Activated T-cell treated with anti-CD3 and anti-CD28 coated beads for 48 hours (primary cell): Measurements from ENCODE around the gene C4B.
"Not testable (repeated sequence)": the region's sequence is repeated elsewhere in the genome, so short reads cannot be mapped to it uniquely, and the experiment has no call there.

Experiments
- DNase-seq: peaks from one replicate; pipeline ENCODE4 v3.0.0-alpha.2; 2020; ENCODE audit warnings: low read depth

C4B gene

DNA sequence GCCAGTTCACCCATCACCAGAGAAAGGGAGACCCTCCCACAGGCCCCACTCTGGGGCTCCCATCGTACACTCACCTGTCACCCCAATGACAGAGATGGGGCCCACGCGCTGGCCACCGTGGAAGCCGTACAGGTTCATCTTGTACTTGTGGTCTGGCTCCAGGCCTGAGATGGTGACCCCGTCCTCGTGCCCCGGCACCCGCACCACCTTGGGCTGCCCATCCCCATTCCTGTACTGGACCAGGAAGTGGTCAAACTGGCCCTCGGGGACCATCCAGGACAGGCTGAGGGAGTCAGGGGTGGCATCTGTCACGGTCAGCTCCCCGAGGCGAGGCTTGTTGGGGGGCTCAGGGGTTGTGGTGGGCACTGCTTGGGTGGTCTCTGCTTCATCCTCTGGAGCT lies 38.7 kb downstream of the C4B start:
- DNase-seq = not testable (repeated sequence)

DNA sequence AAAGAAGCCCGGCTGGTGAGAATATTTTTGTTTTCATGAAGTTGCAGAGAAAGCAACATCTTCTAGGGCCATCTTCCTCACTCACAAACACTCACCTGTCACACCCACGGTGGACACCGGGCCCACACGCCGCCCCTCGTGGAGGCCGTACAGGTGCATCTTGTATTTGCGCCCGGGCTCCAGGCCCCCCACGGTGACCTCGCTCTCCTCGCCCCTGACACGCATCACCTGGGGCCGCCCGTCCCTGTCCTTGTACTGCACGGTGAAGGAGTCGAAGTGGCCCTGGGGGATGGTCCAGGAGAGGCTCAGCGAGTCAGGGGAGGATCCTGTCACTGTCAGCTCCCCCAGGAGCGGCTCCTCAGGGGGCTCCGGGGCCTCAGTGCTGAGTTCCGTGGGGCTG lies 41.2 kb downstream of the C4B start:
- DNase-seq = not testable (repeated sequence)

DNA sequence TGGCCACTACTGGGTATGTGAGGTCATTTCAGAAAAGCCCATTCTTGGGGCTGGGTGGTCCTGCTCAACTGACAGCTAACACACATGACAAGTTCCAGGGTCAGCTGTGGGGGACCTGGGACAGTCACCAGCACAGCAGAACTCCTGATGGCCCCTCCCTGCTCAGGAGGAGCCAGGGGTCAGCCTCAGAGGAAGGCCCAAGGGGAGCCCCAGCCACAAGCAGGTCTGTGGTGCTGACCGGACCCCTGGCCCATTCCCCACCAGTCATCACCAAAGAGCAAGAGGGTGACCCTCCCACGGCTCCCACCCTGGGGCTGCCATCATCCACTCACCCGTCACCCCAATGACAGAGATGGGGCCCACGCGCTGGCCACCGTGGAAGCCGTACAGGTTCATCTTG lies 41.7 kb downstream of the C4B start:
- no peak for DNase-seq

DNA sequence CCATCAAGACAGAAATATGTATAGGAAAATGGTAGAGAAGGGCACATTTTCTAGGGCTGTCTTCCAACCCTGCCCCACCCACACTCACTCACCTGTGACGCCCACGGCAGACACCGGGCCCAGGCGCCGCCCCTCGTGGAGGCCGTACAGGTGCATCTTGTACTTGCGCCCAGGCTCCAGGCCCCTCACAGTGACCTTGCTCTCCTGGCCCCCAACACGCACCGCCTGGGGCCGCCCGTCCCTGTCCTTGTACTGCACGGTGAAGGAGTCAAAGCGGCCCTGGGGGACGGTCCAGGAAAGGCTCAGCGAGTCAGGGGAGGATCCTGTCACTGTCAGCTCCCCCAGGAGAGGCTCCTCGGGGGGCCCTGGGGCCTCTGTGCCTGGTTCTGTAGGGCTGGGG lies 43.4 kb downstream of the C4B start:
- no peak for DNase-seq

DNA sequence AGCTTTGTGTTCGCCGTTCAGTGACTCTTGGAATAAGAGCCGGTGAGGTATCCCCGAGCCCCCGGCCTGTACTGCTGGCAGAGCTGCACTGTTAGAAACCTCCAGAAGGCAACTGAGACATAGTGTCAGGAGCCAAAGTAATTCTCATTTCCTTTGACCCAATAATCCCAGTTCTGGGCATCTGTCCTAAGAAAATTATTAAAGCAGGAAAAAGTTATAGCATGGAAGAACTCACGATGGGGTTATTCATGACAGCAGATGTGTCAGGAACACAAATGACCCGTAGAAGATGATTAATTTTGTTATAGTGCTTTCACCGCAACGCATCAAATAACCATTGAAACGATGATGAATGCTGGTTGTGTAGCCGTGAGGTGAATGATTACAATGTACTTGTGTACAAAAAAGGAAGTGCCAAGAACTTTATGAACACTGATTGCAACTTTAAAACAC lies 43.9 kb downstream of the C4B start:
- DNase-seq = no peak

DNA sequence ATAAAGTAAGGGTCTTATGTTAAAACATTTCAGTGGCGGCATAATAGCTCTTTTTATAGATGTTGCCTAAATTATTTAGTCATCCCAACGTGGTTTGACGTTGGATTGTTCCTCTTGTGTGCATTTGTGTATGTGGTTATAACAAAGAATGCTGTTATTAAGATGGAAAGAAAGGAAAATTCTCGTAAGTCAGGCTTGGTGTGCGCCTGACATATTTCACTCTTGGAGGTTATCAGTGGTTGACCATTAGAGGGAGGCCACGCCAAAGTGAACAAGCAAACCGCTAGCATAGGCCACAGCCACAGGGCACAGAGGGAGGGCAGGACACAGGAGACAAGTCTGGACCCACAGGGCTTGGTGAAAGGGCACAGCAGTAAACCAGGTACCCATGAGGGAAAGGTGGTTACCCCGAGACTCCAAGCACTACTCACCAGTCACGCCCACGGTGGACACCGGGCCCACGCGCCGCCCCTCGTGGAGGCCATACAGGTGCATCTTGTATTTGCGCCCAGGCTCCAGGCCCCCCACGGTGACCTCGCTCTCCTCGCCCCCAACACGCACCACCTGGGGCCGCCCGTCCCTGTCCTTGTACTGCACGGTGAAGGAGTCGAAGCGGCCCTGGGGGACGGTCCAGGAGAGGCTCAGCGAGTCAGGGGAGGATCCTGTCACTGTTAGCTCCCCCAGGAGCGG lies 46.5 kb downstream of the C4B start:
- no peak for DNase-seq

DNA sequence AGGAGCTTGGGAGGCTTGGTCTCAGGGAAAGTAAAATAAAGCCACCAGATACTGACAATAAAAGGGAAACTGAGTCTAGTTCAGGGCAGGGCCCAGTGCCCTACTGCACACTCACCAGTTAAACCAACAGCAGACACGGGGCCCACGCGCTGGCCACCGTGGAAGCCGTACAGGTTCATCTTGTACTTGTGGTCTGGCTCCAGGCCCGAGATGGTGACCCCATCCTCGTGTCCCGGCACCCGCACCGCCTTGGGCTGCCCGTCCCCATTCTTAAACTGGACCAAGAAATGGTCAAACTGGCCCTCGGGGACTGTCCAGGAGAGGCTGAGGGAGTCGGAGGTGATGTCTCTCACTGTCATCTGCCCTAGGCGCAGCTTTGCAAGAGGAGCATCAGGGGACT lies 50.1 kb downstream of the C4B start:
- DNase-seq = no peak

DNA sequence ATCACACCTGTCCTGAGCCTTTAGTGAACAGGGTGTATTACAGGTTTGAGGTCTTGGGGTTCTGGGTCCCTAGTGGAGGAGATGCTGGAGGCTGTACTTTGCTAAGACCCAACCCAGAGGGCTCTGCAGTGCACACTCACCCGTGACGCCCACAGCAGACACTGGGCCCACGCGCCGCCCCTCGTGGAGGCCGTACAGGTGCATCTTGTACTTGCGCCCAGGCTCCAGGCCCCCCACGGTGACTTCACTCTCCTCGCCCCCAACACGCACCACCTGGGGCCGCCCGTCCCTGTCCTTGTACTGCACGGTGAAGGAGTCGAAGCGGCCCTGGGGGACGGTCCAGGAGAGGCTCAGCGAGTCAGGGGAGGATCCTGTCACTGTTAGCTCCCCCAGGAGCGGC lies 52.9 kb downstream of the C4B start:
- DNase-seq = not testable (repeated sequence)

DNA sequence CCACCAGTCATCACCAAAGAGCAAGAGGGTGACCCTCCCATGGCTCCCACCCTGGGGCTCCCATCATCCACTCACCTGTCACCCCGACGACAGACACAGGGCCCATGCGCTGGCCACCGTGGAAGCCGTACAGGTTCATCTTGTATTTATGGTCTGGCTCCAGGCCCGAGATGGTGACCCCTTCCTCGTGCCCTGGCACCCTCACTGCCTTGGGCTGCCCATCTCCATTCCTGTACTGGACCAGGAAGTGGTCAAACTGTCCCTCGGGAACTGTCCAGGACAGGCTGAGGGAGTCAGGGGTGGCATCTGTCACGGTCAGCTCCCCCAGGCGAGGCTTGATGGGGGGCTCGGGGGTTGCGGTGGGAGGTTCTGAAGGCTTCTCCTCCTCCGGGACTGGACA lies 53.7 kb downstream of the C4B start:
- not testable (repeated sequence) for DNase-seq

DNA sequence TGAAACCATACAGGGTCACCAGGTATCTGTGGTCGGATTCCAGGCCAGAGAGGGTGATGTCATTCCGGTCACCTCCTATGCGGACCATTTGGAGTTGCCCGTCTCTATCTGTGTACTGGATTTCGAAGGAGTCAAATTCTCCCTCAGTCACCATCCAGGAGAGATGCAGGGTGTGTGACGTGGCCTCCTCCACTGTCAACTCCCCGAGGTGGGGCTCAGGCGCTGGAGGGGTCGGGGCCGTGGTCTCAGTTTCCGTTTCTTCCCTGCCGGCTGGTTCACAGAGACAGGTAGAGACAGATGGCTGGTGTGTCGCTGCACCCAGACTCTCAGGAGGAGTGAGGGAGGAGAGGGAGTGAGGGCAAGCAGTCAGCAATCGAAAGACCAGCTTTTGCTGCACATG lies 54.3 kb downstream of the C4B start:
- DNase-seq = no peak

DNA sequence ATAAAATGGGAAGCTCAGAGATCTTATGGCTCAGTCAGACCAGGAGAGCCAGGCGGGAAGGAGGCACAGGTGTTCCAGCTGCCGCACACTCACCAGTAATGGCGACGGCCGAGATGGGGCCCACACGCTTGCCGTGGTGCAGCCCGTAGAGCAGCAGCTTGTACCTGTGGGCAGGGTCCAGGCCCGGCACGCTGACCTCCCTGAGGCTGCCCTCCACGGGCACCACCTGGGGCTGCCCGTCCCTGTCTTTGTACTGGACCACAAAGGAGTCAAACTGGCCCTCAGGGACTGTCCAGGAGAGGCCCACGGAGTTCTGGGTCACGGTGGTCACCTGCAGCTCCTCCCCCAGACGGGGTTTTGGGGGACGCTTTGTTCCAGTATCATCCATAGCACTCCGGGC lies 54.9 kb downstream of the C4B start:
- no peak for DNase-seq

DNA sequence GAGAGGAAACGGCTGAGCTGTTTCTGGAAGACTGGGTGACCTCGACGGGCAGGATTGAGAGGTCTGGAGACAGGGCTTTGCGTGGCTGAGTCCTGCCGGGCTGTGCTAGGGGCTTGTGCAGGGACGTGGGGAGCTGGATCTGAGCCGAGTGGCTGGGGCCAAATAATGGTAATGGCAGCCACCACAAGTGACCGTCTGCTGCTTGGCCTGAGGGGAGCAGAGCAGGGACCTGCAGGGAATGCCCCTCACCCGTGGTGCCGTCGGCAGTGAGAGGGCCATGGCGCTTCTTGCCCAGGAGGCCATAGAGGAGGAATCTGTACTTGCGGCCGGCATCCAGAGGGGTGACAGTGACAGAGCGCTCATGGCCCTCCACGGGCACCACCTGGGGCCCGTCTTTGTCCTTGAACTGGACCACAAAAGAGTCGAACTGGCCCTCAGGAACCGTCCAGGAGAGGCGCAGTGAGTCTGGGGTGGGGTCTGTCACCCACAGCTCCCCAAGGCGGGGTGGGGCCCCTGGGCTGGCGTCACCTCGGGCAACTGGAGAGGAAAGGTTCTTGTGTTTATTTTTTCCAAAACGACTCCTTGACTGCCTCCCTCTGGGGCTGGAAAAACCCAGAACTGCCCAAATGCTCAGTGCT lies 55.4 kb downstream of the C4B start:
- no peak for DNase-seq

DNA sequence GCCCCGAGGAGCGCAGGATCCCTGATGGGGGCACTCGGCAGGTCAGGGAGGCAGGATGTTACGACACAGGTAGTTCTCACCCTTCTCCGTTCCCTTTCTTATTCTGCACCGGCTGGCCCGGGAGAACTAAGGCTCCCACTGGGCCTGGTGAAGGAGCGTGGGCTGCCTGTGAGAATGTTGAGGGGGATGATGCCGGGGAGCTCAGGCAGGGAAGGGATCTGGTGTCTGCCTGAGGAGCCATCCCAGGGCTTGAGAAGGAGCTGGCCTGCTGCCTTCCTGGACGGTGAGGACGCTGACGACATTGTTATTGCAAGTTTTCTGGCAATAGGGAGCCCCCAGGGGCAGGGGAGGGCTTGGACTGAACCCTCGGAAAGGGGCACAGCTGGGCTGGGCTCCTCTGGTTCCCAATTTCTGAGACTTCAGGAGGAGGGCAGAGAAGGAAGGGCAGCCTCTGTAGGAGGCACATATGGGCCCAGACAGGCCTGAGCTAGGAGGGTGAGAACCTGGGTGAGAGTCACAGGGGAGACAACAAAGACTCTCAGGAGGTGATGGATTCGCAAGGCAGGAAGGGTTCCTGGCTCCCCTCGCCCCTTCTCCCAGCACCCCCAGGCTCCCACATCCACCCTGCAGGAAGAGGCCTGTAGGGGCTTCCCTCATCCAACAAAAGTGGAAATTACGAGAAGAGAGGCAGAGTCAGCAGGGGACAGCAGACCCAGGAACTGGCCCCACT lies 56.4 kb downstream of the C4B start:
- DNase-seq = no peak

DNA sequence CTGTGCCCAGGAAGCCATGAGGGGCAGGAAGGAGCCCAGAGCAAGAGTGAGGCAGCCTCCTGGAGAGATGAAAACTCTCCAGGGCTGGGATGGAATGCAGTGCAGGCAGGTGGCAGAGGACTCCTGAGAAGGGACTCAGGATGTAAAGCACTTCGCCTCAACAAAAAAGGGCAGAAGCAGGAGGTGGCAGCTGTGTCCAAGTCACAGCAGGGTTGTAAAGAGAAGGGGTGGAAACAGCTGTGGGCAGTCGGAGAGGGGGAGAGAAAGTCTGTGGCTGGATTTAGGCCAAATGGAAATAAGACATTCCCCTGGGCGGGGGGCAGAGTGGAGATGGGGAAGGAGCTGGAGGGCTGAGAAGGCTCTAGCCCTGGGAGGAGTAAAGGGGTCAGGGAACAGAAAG lies 58.5 kb downstream of the C4B start:
- no peak for DNase-seq

DNA sequence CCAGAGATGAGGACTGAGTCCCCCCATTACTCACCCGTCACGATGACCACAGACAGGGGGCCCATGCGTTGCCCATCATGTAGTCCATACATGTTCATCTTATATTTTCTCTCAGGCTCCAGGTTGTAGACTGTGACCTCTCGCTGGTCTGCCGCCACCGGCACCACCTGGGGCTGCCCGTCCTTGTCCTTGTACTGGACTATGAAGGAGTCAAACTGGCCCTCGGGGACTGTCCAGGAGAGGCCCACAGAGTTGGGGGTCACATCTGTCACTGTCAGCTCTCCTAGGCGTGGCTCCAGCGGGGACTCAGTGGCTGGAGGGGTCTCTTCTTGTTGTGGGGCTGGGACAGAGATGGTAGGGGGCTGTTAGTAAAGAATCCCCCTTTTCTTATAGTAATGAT lies 59.0 kb downstream of the C4B start:
- DNase-seq = no peak

DNA sequence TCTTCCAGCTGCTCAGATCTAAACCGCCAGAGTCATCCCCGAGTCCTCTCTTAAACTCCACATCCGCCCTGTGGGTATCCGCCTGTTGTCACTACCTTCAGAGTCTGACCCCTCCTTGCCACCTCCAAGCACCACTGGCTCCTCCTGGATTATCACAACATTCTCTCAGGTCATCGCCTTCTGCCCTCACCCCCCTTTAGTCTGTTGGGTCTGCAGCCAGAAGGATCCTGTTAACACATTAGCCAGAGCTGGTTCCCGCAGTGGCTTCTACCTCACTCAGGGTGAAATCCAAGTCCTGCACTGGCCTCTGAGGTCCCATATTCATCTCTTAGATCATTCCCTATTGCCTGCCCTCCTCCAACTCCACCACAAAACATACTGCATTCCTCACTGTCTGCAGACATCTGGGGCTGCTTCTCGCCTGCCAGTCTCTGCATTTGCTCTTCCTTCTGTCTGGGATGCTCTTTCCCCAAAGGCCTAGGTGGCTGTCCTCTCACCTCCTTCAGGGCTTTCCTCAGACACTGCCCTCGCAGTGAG lies 60.5 kb downstream of the C4B start:
- DNase-seq = no peak

DNA sequence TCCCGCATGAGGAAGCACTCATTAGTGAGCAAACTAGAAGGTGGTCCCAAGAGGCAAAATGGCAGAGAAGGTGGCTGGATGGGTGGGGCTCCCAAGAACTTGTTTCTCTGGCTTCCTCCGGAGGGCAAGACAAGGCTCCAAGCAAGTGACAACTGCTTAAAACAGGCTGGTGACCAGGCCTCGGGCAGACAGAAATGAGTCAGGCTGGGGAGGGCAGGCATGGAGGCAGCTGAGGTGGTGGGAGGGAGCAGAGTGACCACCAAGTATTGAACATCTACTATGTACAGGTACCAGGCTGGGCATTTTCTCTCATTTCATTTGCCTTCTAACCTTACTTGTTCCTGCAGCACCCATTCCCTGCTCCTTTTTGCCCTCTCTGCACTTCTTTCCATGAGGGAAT lies 61.2 kb downstream of the C4B start:
- no peak for DNase-seq

DNA sequence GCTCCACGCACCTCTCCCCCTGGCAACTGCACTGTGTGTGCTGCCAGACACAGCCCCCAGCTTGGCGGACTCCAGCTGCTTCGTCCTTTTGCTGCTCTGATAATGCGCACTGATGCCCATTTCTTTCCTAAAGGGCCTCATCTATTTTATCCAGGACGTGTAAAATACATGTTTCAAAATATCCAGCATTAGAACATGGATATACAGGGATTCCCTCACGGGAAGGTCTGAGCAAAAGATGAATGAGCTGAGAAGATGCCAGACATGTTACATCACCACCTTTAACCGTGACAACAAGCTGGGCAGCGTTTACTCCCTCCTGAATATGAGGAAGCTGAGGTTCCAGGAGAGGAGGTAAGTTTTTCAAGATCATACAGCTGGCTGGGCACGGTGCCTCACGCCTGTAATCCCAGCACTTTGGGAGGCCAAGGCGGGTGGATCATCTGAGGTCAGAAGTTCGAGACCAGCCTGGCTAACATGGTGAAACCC lies 61.8 kb downstream of the C4B start:
- DNase-seq = no peak

DNA sequence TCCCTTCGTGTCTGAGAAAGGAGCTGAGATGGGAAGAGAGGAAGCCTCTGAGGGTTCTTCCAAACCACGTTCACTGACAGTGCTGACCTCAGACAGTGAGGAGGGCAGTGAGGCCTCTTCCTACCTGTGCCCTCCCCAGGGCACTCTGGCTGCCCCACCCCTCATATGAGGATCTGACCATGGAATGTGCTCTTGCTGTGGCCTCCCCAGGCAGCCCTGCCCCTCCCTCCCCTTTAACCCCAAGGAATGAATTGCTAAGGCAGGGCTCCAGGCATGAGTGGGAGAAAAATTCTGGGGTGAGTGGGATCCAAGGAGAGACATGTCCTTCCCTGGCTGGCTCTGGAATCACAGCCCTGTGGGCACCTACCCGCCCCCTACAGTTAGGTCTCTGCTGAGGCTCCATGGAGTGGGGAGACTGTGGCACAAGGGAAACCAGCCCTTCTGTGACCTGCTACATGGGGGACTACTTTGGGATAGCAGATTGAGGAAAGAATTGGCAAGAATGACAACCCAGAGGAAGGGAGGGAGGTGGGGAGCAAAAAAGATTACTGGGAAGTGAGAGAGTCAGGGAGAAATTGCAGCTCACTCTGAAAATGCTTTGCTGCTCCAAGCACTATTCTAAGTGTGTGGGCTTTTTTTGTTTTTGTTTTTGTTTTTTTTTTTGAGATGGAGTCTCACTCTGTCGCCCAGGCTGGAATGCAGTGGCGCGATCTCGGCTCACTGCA lies 65.1 kb downstream of the C4B start:
- DNase-seq = no peak

DNA sequence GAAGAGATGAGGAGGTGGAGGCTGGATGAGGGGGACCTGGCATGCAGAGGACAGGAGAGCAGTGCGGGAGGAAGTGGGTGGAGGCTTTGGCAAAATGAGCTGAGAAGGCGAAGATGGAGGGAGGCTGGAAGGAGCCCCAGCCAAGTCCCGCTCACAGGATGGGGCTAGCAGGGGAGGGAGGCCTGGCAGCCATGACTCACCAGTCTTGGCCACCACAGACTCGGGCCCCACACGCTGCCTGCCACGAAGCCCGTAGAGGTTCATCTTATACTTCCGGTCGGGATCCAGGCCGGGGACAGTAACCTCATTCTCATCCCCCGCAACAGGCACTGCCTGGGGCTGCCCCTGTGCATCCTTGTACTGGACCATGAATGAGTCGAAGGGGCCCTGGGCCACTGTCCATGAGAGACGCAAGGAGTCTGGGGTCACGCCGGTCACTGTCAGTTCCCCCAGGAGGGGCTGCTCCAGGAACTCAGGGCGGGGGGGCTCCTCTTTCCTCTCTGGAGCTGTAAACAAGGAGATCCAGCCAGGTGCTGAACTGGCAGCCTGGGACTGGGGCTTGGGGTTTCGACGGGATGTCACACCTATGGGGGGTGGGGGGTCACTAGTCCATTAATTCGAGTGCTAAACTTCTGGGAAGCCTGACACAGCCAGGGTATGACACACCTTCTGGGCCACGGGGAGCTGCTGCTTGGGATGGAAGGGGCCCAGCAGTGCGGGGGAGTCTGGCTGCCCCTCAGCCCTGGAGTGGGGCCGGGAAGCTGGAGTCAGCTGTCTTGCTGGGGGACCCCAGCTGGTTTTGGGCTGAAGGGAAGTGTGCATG lies 66.8 kb downstream of the C4B start:
- no peak for DNase-seq

DNA sequence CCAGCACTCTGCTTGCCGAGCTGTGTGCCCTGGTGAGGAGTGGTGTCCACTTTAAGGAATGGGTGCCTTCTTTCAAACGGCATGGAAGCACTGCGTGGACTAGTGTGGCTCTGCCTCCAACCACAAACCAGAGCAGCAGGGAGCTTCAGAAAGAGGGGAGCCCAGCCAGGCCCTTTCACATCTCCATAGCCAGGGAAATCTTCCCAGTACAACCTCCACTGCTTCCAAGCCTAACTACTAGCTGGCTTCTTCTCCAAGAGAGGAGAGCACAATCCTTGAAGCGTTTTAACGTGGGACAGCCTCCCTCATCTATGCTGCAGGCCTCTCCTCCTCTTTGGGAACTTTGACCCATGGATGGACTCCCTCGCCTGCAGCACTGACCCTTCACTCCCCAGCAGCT lies 67.9 kb downstream of the C4B start:
- no peak for DNase-seq
